UCSD-AML1 (cell line): Measurements from ENCODE around the gene PLSCR3.
"Not testable (repeated sequence)": the region's sequence is repeated elsewhere in the genome, so short reads cannot be mapped to it uniquely, and the experiment has no call there.

Experiments
- DNase-seq: peaks from one replicate; lab custom pipeline; 2025; ENCODE audit not compliant: unreplicated experiment; lab: John Stamatoyannopoulos, UW

The PLSCR3 gene

DNA sequence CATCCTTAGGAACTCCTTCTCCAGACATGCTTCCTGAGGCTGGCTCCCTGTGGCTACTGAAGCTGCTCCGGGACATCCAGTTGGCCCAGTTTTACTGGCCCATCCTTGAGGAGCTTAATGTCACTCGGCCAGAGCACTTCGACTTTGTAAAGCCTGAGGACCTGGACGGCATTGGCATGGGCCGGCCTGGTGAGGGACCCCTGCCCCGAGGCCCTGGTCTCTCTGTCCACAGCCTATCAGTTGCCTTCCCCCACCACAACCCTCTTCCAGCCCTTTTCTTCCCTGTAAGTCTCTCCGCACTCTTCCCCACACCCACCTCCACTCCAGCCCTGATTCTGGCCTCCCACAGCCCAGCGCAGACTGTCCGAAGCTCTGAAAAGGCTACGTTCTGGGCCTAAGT, 11.4 kb downstream of the PLSCR3 start:
- no peak for DNase-seq

DNA sequence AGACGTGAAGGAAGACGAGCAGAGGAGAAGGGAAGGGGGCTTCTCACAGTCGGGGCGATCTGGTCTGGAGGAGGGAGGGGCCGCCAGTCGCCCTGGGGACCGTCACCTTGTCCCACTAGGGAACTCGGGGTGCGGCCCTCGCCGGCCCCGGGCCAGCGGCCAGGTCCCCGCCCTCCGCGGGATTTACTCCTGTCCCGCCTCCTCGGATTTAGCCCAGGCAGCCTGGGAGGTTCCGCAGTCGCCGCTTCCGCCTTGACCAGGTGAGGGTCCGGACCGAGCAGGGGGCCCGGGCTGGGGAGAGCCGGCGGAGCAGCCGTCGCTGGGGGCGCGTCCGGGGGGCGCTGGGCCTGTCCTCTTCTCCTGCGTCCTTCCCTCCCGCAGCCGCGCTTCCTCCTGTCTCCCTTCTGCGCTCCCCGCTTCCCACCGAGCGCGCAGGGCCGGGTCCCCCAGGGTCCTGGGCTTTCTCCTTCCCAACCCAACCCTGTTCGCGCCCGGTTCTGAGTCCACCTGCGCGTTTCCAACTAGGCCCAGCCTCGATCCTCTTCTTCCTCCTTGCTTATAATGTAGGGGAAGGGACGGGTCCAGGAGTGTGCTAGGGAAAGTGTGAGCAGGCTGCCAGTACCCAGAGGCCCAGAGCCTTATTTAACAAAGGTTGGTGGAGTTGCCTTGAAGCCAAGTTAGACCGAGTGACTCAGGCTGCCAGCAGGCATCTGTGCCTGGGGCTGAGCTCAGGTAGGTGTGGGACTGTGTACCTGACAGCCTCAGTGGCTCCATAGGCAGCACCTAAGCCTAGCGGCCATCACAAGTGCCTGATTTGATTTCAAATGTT, 13.3 kb downstream of the PLSCR3 start, which contains the start of gene TNK1:
Gene TNK1 (plus strand): TSS at position 235 of the 829 bp plus-strand sequence. CDS start 1,838 bp downstream, outside the sequence.
- no peak for DNase-seq

DNA sequence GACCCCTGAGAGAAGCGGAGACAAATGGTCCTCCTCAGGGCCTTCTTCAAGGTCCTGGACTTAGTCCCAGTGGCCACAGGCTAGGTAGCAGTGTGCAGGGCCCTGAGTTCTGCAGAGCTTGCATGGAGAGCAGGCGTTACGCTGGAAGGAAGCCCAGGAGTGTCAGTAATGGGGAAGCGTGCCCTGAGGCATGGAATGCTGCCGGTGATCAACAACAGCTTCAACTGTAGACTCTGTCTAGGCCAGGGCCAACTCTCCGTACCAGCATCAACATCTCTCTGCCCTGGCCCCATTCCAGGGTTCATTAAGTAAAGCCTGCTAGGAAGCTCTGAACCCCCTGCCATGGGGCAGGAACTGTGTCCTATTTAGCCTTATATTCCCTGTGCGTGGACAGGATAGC, 14.0 kb downstream of the PLSCR3 start:
- DNase-seq: no peak

DNA sequence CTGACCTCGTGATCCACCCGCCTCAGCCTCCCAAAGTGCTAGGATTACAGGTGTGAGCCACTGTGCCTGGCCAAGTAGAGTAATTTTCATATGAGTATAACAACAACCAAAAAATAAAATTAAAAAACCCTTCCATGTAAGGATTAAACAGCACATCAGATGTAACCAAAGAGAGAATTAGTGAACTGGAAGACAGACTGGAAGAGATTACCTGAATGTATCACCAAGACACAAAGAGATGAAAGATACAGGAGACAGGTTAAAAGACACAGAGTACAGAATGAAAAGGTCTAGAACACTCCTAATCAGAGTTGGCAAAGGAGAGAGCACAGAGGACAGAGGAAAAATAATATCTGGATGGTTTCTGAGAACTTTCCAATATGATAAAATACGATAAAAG, 15.2 kb downstream of the PLSCR3 start:
- DNase-seq: no peak

DNA sequence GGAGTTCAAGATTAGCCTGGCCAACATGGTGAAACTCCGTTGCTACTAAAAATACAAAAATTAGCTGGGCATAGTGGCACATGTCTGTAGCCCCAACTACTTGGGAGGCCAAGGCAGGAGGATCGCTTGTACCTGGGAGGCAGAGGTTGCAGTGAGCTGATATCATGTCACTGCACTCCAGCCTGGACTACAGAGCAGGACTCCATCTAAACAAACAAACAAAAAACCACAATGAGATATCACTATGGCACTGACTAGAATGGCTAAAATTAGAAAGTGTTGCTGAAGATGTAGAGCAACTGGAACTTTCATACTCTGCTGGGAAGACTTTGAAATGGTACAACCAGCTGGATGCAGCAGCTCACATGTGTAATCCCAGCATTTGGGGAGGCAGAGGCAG, 20.0 kb downstream of the PLSCR3 start:
- no peak for DNase-seq

DNA sequence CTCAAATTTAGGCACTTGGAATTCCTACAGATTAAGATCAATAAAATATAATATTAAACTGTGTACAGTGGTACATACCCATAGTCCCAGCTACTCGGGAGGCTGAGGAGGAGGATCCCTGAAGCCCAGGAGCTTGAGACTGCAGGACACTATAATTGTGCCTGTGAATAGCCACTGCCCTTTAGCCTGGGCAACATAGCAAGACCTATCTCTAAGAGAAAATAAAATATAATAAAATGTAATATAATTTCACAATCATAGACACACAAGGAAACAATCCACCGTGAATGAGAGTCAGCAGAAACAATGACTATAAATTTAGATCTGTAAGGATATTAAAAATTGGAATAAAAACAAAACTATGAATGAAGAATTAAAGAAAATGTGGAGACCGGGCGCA, 23.5 kb downstream of the PLSCR3 start:
- no peak for DNase-seq

DNA sequence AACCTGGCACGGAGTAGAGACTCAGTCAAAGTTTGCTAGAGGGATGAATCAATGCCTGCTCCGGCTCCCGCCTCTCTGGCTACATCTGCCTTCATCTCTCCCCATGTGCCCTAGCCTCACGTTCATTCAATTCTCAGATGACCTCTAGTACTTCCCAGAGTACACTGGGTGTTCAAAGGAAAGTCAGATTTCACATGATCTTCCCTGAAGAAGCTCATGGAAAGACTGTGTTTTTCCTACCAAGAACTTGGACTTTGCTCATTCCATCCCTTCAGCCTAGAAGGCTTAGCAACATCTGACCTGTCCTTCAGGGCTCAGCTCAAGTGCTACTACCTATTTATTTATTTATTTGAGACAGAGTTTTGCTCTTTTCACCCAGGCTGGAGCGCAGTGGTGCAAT, 24.5 kb downstream of the PLSCR3 start:
- DNase-seq: no peak

DNA sequence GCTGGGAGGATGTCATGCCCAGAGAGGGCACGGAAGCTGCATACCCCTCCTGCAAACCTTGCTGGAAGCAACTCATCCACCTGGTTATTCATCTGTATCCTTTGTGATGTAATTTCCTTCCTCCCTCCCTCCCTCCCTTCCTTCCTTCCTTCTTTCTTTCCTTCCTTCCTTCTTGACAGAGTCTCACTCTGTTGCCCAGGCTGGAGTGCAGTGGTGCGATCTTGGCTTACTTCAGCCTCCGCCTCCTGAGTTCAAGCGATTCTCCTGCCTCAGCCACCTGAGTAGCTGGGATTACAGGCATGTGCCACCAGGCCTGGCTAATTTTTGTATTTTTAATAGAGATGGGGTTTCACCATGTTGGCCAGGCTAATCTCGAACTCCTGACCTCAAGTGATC, 25.7 kb downstream of the PLSCR3 start:
- DNase-seq: not testable (repeated sequence)

DNA sequence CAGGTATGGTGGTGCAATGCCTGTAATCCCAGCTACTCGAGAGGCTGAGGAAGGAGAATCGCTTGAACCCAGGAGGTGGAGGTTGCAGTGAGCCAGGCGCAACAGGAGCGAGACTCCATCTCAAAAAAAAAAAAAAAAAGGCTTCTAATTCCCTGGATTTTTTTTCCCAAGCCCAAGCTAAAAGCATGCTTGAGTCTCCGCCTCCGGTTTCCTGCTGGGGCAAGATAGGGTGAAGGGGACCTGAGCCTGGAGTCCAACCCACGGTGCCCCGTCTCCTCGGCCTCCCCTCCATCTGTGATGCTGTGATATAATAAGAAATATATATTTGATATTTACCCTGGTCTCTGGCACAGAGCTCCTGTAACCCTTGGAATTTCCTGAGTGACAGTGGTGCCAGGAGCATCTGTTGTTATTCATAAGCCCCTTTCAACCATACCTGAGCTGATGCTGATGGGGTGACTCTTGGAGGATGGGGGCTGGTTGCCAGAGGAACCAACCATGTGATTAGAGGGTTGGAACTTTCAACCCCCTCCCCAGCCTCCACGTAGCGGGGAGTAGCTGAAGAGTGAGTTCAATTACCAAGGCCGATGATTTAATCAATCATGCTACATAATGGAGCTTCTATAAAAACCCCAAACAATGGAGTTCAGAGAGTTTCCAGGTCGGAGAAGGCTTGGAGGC, 26.3 kb downstream of the PLSCR3 start:
- DNase-seq: no peak

DNA sequence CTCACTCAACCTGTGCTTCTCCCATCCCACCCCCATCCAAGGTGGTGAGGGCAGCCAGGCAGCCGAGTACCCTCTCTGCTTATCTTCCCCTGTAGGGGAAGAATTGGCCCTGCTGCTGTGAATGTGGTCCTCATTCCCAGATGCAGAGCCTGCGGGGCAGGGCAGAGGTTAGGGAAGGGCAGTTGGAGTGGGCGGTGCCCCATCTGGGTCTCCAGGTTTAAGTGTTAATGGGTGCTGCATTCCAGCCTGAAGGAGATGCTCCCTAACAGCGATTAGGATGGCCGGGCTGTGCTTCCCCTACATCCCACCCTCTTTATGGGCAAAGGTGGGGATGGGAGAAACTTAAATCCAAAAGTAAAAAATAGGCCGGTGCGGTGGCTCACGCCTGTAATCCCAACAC, 27.2 kb downstream of the PLSCR3 start:
- DNase-seq: no peak

DNA sequence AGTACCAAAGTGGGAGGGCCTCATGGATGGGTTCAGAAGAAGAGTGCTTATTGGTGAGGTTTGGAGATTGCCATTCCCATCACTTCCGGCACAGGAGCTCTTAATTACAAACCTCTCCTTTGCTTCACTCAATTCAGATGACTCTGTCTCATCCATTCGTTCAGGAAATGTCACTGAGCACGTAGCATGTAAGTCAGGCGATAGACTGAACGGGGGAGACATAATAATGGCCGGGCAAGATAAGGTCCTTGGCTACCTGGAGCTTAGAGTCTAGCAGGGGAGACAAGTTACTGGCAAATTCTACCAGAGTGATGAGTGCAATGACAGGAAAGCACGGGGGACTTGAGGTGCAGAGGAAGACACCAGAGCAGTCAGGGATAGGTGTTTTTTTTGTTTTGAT, 28.4 kb downstream of the PLSCR3 start:
- DNase-seq: not testable (repeated sequence)

DNA sequence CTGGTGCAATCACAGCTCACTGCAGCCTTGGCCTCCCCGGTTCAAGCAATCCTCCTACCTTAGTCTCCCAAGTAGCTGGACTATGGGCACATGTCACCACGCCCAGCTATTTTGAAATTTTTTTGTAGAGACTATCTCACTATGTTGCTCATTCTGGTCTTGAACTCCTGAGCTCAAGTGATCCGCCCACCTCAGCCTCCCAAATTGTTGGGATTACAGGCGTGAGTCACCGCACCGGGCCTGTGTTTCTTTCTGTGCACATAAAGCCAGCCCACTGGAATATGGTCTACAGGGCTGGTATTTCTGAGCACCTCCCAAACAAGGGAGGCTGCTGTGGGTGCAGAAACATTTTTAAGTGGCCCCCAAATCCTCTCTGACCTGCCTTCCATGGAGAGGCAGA, 31.0 kb downstream of the PLSCR3 start:
- no peak for DNase-seq

DNA sequence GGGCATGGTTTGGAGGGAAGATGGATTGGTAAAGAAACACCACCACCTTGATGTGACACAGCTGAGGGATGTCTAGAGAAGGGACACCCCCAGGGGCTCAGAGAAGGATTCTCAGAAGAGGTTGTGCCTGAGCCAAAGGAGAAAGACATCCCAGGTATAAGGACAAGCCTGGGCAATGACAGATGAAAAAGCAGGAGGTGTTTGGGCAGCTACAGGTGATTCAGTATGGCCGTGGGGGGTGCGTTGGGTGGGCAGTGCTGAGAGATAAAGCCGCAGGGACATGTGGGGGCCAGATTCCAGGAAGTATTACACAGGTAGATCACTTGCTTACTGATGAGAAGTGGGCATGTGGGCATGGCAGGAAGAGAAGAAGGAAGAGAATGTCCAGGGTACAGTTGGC, 32.4 kb downstream of the PLSCR3 start:
- DNase-seq: no peak

DNA sequence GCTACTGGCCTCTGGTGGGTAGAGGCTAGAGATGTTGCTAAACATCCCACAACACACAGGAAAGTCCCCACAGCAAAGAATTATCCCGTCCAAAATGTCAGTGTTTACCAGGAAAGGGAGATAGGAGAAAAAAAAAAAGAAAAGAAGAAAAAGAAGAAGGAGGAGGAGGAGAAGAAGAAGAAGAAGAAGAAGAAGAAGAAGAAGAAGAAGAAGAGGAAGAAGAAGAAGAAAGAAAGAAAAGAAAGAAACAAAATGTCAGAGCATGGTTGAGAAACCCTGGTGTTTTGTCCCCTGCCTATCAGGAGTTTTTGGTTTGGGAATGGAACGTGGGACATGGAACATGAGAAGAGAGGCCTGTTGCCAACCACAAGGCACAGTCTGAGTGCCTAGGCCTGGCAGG, 36.9 kb downstream of the PLSCR3 start:
- DNase-seq: no peak

DNA sequence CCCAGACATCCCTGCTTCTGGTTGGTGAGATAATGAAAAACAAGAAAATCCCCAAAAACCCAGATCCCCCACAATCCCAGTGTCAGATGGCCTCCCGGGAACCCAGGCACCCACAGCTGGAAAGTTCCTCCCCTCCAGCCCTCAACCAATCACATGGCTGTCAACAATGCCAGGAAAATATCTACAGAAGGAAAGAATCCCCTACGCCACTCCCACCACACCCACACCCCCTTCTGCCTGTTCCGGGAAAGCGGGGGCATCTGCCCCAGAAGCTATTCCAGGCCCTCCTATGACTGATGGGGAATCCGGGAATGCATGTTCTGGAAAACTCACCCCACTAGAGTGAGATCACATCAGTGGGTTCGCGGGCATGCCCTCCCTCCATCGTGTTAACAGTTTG, 37.6 kb downstream of the PLSCR3 start:
- no peak for DNase-seq

DNA sequence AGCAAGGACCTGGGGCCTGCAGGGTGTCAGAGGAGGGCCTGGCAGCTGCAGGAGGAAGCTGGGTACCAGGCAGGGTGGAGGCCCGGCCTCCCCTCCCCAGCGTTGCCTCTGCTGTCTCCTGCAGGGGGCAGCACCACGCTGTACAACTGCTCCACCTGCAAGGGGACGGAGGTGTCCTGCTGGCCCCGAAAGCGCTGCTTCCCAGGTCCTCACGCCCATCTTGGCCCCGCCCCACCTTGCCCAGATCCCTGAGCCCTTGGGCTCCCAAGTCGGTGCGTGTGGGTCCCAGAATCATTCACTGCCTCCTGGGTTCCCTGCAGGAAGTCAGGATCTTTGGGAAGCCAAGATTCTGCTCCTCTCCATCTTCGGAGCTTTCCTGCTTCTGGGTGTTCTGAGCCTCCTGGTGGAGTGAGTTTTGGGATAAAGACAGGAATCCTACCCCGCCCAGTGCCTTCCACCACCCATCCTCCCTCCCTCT, 38.2 kb downstream of the PLSCR3 start:
- DNase-seq: peak; percentile 85

DNA sequence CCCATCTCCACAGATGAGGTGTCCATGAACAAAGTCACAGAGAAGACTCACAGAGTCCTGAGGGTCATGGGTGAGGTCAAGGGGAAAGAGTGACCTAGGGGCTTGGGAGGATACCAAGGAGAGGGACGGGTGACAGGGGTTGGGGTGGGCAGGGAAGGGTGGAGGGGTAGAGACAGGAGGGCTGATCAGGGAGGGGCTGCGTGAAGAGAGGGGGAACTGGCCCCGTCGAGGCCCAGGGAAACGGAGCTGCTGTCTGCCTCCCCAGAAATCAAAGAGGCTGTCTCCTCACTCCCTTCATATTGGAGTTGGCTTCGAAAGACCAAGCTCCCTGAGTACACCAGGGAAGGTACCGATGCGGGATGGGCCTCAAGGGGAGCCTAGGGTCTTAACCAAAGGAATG, 38.8 kb downstream of the PLSCR3 start:
- DNase-seq: no peak

DNA sequence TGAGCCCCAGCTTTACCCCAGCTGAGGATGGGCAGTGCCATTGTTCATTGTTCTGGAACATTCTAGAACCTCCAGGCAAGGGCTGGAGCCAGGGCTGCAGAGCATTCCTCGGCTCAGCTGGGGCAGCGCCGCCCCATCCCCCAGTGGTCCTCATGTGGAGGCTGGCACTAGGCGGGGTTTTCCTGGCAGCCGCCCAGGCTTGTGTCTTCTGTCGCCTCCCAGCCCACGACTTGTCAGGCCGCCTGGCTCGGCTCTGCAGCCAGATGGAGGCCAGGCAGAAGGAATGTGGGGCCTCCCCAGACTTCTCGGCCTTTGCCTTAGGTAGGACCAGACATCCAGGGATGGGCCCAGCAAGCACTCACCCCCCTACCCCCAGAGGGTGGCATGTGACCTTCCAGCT, 39.3 kb downstream of the PLSCR3 start, which contains the start of gene TMEM95:
Gene TMEM95 (plus strand): TSS at position 104 of the 400 bp plus-strand sequence. CDS start 49 bp downstream, at position 153.
- DNase-seq: no peak

DNA sequence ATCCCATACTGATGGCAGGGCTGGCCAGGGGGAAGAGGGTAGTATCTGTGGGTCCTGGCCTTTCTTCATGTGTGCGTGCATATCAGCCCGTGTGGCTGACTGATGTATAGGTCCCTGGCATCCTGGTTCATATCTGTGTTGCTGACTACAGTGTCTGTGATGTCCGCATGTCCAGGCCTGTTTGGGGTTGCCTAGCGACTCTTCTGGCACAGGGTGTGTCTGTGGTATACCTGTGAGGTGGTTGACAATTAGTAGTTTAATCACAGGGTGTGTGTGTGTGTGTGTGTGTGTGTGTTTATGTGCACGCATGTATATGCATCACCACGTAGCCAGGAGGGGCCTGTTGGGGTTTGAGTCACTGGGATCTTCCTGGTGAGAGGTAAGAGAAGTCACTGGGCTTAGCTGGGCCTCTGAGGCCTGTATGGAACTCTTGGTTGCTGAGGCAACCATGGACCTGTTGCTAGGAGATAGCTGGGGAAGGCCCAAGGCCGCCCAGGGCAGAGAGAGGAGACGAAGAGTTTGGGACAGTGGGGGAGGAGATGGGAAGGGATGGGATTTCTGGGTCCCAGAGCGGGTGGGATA, 40.0 kb downstream of the PLSCR3 start:
- DNase-seq: no peak

DNA sequence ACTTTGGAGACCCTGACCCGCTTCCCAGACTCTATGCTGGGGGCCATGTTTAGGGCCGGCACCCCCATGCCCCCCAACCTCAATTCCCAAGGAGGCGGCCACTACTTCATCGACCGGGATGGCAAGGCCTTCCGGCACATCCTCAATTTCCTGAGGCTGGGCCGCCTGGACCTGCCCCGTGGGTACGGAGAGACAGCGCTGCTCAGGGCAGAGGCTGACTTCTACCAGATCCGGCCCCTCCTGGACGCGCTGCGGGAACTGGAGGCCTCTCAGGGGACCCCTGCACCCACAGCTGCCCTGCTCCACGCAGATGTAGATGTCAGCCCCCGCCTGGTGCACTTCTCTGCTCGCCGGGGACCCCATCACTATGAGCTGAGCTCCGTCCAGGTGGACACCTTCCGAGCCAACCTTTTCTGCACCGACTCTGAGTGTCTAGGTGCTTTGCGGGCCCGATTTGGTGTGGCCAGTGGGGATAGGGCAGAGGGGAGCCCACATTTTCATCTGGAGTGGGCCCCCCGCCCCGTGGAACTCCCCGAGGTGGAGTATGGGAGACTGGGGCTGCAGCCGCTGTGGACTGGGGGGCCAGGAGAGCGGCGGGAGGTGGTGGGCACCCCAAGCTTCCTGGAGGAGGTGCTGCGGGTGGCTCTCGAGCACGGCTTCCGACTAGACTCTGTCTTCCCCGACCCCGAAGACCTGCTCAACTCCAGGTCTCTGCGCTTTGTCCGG, 41.3 kb downstream of the PLSCR3 start:
- no peak for DNase-seq

DNA sequence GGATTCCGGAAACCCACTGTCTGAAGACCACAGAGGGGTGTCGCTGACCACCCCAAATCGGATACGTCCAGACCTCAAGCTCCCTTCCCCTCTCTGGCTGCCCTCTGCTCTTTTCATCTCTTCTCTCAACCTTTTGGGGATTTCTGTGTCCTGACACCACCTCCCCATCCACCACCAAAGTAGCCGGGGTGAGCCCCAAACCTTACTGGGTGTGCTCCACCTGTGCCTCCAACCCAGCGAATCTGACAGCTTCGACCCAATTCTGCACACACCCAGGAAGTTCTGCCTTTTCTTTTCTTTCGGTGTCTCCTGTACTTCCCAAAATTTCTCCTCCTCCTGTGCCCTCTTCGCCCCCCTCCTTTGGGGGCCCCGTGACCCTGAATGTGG, 41.8 kb downstream of the PLSCR3 start:
- DNase-seq: no peak
